CD4-positive, alpha-beta memory T cell (primary cell): ENCODE results near the gene ASB10. TPM values are rescaled to one million over a fixed set of nuclear protein-coding genes. Genes with fewer than 3 reads are reported as not detected.

ENCODE experiments used
- CTCF ChIA-PET: fragments of 350-600 bp; sonication (Branson Sonifier 250); formaldehyde crosslinking; loops from one replicate; lab custom pipeline; 2021; ENCODE audit warnings: inconsistent platforms; ENCODE audit not compliant: partially characterized antibody; lab: Charles Lee
- POLR2A ChIA-PET: fragments of 350-600 bp; sonication (Branson Sonifier 250); formaldehyde crosslinking; loops from one replicate; lab custom pipeline; 2021; ENCODE audit not compliant: partially characterized antibody; lab: Charles Lee
- DNase-seq, 5 donors: peaks; one replicate each; pipeline versions ENCODE4 v3.0.0 to v3.0.0-alpha.2; 2020 to 2022; ENCODE audit warnings: mixed read lengths in 1 of 5
- H3K27ac ChIP-seq: one replicate; pipeline ENCODE4 v1.7.0; 2013; ENCODE audit warnings: low read depth, low read length
- H3K27me3 ChIP-seq: 2 replicates; pipeline ENCODE4 v1.7.0; 2013; ENCODE audit warnings: mild to moderate bottlenecking, low read length, moderate library complexity; ENCODE audit not compliant: insufficient read depth
- H3K36me3 ChIP-seq: 2 replicates; pipeline ENCODE4 v1.7.0; 2013; ENCODE audit warnings: mild to moderate bottlenecking, low read length, moderate library complexity; ENCODE audit not compliant: insufficient read depth
- H3K4me1 ChIP-seq: 2 replicates; pipeline ENCODE4 v1.7.0; 2013; ENCODE audit warnings: mild to moderate bottlenecking, low read length, moderate library complexity; ENCODE audit not compliant: insufficient read depth
- H3K4me3 ChIP-seq, 2 donors: one replicate each; pipeline ENCODE4 v1.7.0; 2013; ENCODE audit warnings: low read length in 2 of 2, mild to moderate bottlenecking in 1 of 2
- H3K9me3 ChIP-seq, 2 donors: one replicate each; pipeline ENCODE4 v1.7.0; 2013; ENCODE audit warnings: low read length in 2 of 2, control low read depth in 1 of 2; ENCODE audit not compliant: control insufficient read depth in 1 of 2
- H3K27ac Mint-ChIP-seq, 7 donors: one replicate each; pipeline ENCODE4 v1.8.0; 2020 to 2021; ENCODE audit warnings: mixed read lengths in 7 of 7, mild to moderate bottlenecking in 6 of 7, inconsistent platforms in 3 of 7, moderate library complexity in 3 of 7
- H3K27me3 Mint-ChIP-seq, 2 donors: one replicate each; pipeline ENCODE4 v1.8.0; 2020 to 2021; ENCODE audit warnings: mixed read lengths in 2 of 2
- H3K36me3 Mint-ChIP-seq, 2 donors: one replicate each; pipeline ENCODE4 v1.8.0; 2020 to 2021; ENCODE audit warnings: mixed read lengths in 2 of 2, inconsistent platforms in 1 of 2, mild to moderate bottlenecking in 1 of 2
- H3K4me1 Mint-ChIP-seq, 4 donors: one replicate each; pipeline ENCODE4 v1.8.0; 2020 to 2021; ENCODE audit warnings: mixed read lengths in 4 of 4, mild to moderate bottlenecking in 1 of 4
- H3K4me3 Mint-ChIP-seq, 8 donors: one replicate each; pipeline ENCODE4 v1.8.0; 2020 to 2021; ENCODE audit warnings: mixed read lengths in 8 of 8, mild to moderate bottlenecking in 7 of 8, moderate library complexity in 6 of 8, inconsistent platforms in 3 of 8
- H3K9me3 Mint-ChIP-seq, 8 donors: one replicate each; pipeline ENCODE4 v1.8.0; 2020 to 2021; ENCODE audit warnings: mixed read lengths in 8 of 8, mild to moderate bottlenecking in 5 of 8, inconsistent platforms in 3 of 8, moderate library complexity in 1 of 8
- intact Hi-C: fragments of 100-400 bp; cut with micrococcal nuclease; formaldehyde crosslinking; loops from one replicate; pipeline ENCODE4 v1.15.1; 2023
- polyA plus RNA-seq, 2 donors: library from polyadenylated mRNA; unstranded; fragments of 300-500 nt; fragmentation: Illumina TruSeq; gene quantifications; one replicate each; pipeline ENCODE4 v1.2.3, GENCODE V29; 2021
- total RNA-seq, 2 experiments: library from RNA; stranded (reverse); gene quantifications; one replicate each; pipeline ENCODE4 v1.2.3, GENCODE V29; 2021

The ASB10 gene
- total and polyA plus RNA-seq, 4 experiments from 2014 or later: not detected

DNA sequence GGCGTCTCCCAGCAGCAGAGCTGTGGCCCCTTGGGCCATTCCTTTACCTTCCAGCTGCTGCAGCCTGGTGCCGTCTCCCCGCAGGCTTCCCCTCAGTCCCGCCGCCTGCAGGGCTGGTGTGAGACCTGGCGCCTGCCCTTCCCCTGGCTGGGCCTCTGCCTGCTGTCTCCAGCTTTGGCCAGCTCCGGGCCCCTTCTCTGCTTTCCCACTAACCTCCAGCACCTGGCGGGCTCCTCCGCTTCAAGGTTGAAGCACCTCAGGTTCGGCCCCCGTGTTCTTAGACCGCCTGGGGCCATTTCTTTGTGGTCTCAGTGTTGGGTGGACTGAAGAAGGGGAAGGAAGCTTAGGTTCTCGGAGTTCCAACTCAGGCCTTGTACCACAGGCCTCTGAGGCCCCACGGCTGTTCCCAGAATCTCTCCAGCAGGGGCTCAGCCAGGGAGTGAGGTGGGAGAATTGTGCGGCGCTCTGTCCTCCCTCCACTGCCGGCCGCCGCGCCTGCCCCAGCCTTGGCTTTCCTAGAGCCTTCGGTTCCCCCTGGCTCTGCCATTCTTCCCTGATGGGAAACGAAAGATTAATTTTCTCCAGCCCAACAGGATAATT is 49.9 kb downstream of the ASB10 start:
- H3K9me3 ChIP-seq: no peaks in the 10 kb centered on the region
- ChIA-PET POLR2A (no interaction called here), CTCF (interaction anchor here (1.0 to 1.3 kb wide), 3 partner anchors 13 to 35 kb away, joined by 3 to 5 read pairs (median 3); no protein-coding TSS in a partner anchor)
- H3K4me3 ChIP-seq: no peak overlapping the region
- Mint-ChIP-seq H3K36me3 (peaks cover 27 to 37% of the 10 kb centered on the region in 2 donors), H3K4me3 (no peak overlapping the region), H3K27ac (no peak overlapping the region), H3K27me3 (no peaks in the 10 kb centered on the region), H3K4me1 (no peaks in the 10 kb centered on the region), H3K9me3 (no peaks in the 10 kb centered on the region)
- H3K27me3 ChIP-seq: no peaks in the 10 kb centered on the region
- H3K27ac ChIP-seq: no peak overlapping the region
- no peaks in the 10 kb centered on the region for H3K4me1 ChIP-seq
- H3K36me3 ChIP-seq: peaks cover 13% of the 10 kb centered on the region
- intact Hi-C loops: no loop called here
- DNase-seq: no peak

- Mint-ChIP-seq H3K27ac (no peak overlapping the region), H3K36me3 (peaks cover 28 to 37% of the 10 kb centered on the region in 2 donors), H3K4me3 (no peak overlapping the region), H3K27me3 (no peaks in the 10 kb centered on the region), H3K9me3 (no peaks in the 10 kb centered on the region), H3K4me1 (no peaks in the 10 kb centered on the region)
- Histone ChIP-seq H3K36me3 (peaks cover 13% of the 10 kb centered on the region), H3K27ac (no peak overlapping the region), H3K9me3 (no peaks in the 10 kb centered on the region), H3K27me3 (no peaks in the 10 kb centered on the region), H3K4me1 (no peaks in the 10 kb centered on the region), H3K4me3 (no peak overlapping the region)
- intact Hi-C loops: no loop called here
- DNase-seq: no peak
- CTCF ChIA-PET: interaction anchor here (1.0 to 1.4 kb wide), 2 partner anchors 12 to 29 kb away, joined by 4 to 5 read pairs; no protein-coding TSS in a partner anchor
- POLR2A ChIA-PET: no interaction called here
Measured at GRCh38 chr7:151135866-151136843, 50.9 kb downstream of the ASB10 start.

GRCh38 chr7:151135525-151135845 is 51.6 kb downstream of the ASB10 start:
- H3K4me3 Mint-ChIP-seq: no peak overlapping the region
- no peak overlapping the region for H3K27ac Mint-ChIP-seq
- Histone ChIP-seq H3K36me3 (peaks cover 13% of the 10 kb centered on the region), H3K9me3 (no peaks in the 10 kb centered on the region), H3K27me3 (no peaks in the 10 kb centered on the region), H3K4me3 (no peak overlapping the region), H3K27ac (no peak overlapping the region), H3K4me1 (no peaks in the 10 kb centered on the region)
- H3K27me3 Mint-ChIP-seq: no peaks in the 10 kb centered on the region
- H3K9me3 Mint-ChIP-seq: no peaks in the 10 kb centered on the region
- ChIA-PET POLR2A (no interaction called here), CTCF (interaction anchor here (1.0 to 1.4 kb wide), 2 partner anchors 11 to 30 kb away, joined by 4 to 5 read pairs; no protein-coding TSS in a partner anchor)
- H3K36me3 Mint-ChIP-seq: peaks cover 28 to 34% of the 10 kb centered on the region in 2 donors
- no peak for DNase-seq
- intact Hi-C loops: no loop called here
- H3K4me1 Mint-ChIP-seq: no peaks in the 10 kb centered on the region

DNA sequence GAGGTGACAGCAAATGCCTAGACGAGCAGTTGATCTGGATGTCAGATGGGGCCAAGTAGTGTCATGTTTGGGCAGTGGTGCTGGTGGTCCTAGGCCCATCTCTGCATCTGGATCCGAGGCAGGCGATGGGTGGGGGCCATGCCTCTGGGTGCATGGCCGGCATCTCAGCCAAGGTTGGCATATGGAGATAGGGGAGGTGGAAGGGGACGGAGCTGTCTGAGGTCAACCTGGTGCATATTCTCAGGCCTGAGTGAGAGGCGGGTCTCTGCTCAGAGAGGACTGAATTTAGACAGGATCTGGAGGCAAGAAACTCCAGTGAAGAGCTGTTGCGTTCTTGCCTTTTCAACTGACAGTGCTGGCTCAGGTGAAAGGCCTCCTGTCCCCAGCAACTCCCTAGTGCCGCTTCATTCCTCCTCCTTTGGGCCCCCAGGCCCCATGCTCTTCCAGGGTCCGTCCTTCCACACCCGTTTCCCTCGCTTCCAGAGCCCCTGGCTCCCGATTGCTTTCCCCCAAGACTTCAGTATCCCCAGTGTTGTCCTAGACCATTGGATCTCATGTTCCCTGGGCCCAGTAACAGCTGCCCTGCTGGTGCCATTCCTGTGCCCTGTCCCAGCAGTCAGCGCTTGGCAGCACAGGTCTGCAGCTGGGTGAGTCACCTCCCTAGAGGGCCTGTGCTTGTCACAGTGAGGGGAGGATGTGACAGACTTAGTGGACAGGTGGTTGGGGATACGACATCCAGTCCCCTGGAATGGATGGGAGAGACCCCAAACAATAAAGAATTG is 52.1 kb downstream of the ASB10 start:
- ChIA-PET CTCF (interaction anchor here (1.4 kb wide), 1 partner anchor 11 kb away, joined by 4 read pairs; no protein-coding TSS in a partner anchor), POLR2A (no interaction called here)
- H3K4me3 ChIP-seq: no peak overlapping the region
- peaks cover 24 to 33% of the 10 kb centered on the region in 2 donors for H3K36me3 Mint-ChIP-seq
- no peak overlapping the region for H3K27ac ChIP-seq
- H3K9me3 Mint-ChIP-seq: no peaks in the 10 kb centered on the region
- H3K27me3 ChIP-seq: no peaks in the 10 kb centered on the region
- no peaks in the 10 kb centered on the region for H3K4me1 ChIP-seq
- no peak for DNase-seq
- H3K9me3 ChIP-seq: no peaks in the 10 kb centered on the region
- H3K4me1 Mint-ChIP-seq: no peaks in the 10 kb centered on the region
- H3K27ac Mint-ChIP-seq: no peak overlapping the region
- H3K27me3 Mint-ChIP-seq: no peaks in the 10 kb centered on the region
- peaks cover 17% of the 10 kb centered on the region for H3K36me3 ChIP-seq
- no peak overlapping the region for H3K4me3 Mint-ChIP-seq
- intact Hi-C loops: no loop called here

- H3K36me3 ChIP-seq: peaks cover 20% of the 10 kb centered on the region
Measured at GRCh38 chr7:151133986-151134742, 52.9 kb downstream of the ASB10 start.

GRCh38 chr7:151133266-151133985 is 53.6 kb downstream of the ASB10 start:
- H3K4me3 ChIP-seq: no peak overlapping the region
- H3K4me1 ChIP-seq: no peaks in the 10 kb centered on the region
- Mint-ChIP-seq H3K27me3 (no peaks in the 10 kb centered on the region), H3K4me3 (no peak overlapping the region), H3K36me3 (peaks cover 27 to 31% of the 10 kb centered on the region in 2 donors), H3K9me3 (no peaks in the 10 kb centered on the region), H3K4me1 (no peaks in the 10 kb centered on the region), H3K27ac (no peak overlapping the region)
- POLR2A ChIA-PET: no interaction called here
- CTCF ChIA-PET: no interaction called here
- DNase-seq: no peak
- H3K9me3 ChIP-seq: no peaks in the 10 kb centered on the region
- intact Hi-C loops: no loop called here
- no peaks in the 10 kb centered on the region for H3K27me3 ChIP-seq
- no peak overlapping the region for H3K27ac ChIP-seq
- peaks cover 20% of the 10 kb centered on the region for H3K36me3 ChIP-seq

More at GRCh38 chr7:151133986-151134742, 52.9 kb downstream of the ASB10 start:
- ChIA-PET CTCF (no interaction called here), POLR2A (no interaction called here)
- Histone ChIP-seq H3K27me3 (no peaks in the 10 kb centered on the region), H3K4me1 (no peaks in the 10 kb centered on the region), H3K4me3 (no peak overlapping the region), H3K9me3 (no peaks in the 10 kb centered on the region), H3K27ac (no peak overlapping the region)
- H3K4me3 Mint-ChIP-seq: no peak overlapping the region
- peaks cover 24 to 33% of the 10 kb centered on the region in 2 donors for H3K36me3 Mint-ChIP-seq
- no peaks in the 10 kb centered on the region for H3K4me1 Mint-ChIP-seq
- H3K27me3 Mint-ChIP-seq: no peaks in the 10 kb centered on the region
- H3K27ac Mint-ChIP-seq: no peak overlapping the region
- intact Hi-C loops: no loop called here
- DNase-seq: no peak
- no peaks in the 10 kb centered on the region for H3K9me3 Mint-ChIP-seq
